K562 (cell line): ENCODE data around the gene ZDHHC18. TPM values are rescaled to one million over a fixed set of nuclear protein-coding genes. Genes with fewer than 3 reads are reported as not detected.

Experiments used
- ZC3H11A ChIP-seq: IDR thresholded peaks from 2 replicates; pipeline ENCODE4 v1.6.1; 2012; ENCODE audit warnings: low read depth, low read length, improper control_type of control experiment
- polyA plus RNA-seq, 8 experiments: library from polyadenylated mRNA; depleted of rRNA in 4 of 8; stranded (reverse) in 5 of 8; unstranded in 3 of 8; fragments of >200 nt; fragmentation: Nextera tagmentation in 2 of 8; fragmentation: Illumina TruSeq in 1 of 8; extraction: Ambion mirVana in 2 of 8; extraction: Trizol in 1 of 8; gene quantifications; 2 replicates each; pipeline versions ENCODE4 v1.2.1 to v1.2.3, GENCODE V29; 2011 to 2014; ENCODE audit warnings: inconsistent platforms in 1 of 8, missing spikeins in 1 of 8
- total RNA-seq, 7 experiments: library from RNA; depleted of rRNA in 6 of 7; stranded (reverse); fragments of >200 nt in 6 of 7; fragmentation: Illumina TruSeq in 2 of 7; extraction: Trizol in 2 of 7; gene quantifications; 2 replicates each; pipeline versions ENCODE4 v1.2.1 to v1.2.3, GENCODE V29; 2011 to 2021; ENCODE audit warnings: low replicate concordance in 1 of 7
- TF ChIP-seq, protein P1 (sequence below): fragments of 250-450 bp; sonication (Bioruptor Pico); IDR thresholded peaks from 2 replicates; pipeline ENCODE4 v1.4.0; 2020
- TF ChIP-seq, protein P2 (sequence below): fragments of 450-650 bp; IDR thresholded peaks from 2 replicates; pipeline ENCODE4 v1.7.1; 2018; ENCODE audit warnings: mild to moderate bottlenecking, low read depth; ENCODE audit not compliant: partially characterized antibody
- TF ChIP-seq, protein P3 (sequence below), 2 experiments: fragments of 450-650 bp in 1 of 2; sonication (generic) in 1 of 2; formaldehyde crosslinking in 1 of 2; IDR thresholded peaks; 2 replicates each; pipeline versions ENCODE4 v1.7.1 to v1.9.0; 2016 to 2022; ENCODE audit warnings: inconsistent platforms in 1 of 2, mild to moderate bottlenecking in 1 of 2, missing genetic modification reagents in 1 of 2
- TF ChIP-seq, protein P4 (sequence below): sonication (generic); formaldehyde crosslinking; IDR thresholded peaks from 2 replicates; pipeline ENCODE4 v1.8.0; 2022; ENCODE audit warnings: missing genetic modification reagents, mild to moderate bottlenecking, moderate library complexity, borderline replicate concordance

The ZDHHC18 gene
- total and polyA plus RNA-seq, 9 of the 15 experiments (the other 6 are each of a cell fraction or from before 2014, with no cell fraction given), result 0.42 to 35.6 (median 15.8) TPM

DNA sequence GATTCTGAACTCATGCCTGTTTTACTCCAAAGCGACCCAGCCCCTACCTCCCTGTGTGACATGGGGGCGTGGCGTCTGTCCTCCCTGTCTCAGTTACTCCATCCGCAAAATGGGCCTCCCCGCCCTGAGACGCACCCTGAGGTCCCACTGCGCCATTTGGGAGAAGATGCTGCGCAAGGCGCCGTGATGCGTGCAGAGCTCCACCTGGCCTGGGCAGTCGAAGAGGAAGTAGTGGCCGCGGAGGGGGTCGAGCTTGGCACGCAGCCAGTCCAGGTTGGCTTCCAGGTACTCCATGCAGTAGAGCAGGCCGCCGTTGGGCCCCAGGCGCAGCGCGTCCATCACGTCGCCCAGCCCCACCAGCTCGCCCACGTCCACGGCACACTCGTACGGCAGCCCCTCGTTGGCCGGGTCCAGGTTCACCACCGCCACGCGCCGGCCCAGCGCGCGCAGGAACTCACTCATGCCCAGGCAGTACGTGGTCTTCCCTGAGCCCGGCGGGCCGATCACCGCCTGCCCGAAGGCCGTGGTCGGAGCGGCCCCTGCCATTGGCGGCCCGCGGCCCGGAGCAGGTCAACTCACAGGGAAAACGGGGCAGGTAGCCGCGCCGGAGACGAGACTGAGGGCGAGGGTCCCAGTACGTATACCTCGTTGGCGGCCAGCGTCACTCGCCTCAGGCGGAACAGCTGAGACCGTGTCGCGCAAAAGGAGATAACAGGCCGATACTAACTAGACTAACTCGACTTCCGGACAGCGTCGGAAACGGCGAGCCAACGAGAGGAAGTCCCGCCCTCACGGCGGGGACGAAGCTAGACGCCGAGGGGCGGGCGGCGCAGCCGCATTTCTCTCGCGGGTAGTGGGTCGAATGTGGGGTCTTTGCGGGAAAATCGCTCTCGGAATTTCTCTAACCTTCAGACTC is 63.3 kb downstream of the ZDHHC18 start, which contains the start of gene GPN2 (continued):
- TF ChIP-seq, protein P1, sequence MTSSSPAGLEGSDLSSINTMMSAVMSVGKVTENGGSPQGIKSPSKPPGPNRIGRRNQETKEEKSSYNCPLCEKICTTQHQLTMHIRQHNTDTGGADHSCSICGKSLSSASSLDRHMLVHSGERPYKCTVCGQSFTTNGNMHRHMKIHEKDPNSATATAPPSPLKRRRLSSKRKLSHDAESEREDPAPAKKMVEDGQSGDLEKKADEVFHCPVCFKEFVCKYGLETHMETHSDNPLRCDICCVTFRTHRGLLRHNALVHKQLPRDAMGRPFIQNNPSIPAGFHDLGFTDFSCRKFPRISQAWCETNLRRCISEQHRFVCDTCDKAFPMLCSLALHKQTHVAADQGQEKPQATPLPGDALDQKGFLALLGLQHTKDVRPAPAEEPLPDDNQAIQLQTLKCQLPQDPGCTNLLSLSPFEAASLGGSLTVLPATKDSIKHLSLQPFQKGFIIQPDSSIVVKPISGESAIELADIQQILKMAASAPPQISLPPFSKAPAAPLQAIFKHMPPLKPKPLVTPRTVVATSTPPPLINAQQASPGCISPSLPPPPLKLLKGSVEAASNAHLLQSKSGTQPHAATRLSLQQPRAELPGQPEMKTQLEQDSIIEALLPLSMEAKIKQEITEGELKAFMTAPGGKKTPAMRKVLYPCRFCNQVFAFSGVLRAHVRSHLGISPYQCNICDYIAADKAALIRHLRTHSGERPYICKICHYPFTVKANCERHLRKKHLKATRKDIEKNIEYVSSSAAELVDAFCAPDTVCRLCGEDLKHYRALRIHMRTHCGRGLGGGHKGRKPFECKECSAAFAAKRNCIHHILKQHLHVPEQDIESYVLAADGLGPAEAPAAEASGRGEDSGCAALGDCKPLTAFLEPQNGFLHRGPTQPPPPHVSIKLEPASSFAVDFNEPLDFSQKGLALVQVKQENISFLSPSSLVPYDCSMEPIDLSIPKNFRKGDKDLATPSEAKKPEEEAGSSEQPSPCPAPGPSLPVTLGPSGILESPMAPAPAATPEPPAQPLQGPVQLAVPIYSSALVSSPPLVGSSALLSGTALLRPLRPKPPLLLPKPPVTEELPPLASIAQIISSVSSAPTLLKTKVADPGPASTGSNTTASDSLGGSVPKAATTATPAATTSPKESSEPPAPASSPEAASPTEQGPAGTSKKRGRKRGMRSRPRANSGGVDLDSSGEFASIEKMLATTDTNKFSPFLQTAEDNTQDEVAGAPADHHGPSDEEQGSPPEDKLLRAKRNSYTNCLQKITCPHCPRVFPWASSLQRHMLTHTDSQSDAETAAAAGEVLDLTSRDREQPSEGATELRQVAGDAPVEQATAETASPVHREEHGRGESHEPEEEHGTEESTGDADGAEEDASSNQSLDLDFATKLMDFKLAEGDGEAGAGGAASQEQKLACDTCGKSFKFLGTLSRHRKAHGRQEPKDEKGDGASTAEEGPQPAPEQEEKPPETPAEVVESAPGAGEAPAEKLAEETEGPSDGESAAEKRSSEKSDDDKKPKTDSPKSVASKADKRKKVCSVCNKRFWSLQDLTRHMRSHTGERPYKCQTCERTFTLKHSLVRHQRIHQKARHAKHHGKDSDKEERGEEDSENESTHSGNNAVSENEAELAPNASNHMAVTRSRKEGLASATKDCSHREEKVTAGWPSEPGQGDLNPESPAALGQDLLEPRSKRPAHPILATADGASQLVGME (CRISPR knock-in tag), result peak; percentile 83; the same call in 1 of the 2 replicates
- no peak for TF ChIP-seq ZC3H11A
- TF ChIP-seq, protein P2, sequence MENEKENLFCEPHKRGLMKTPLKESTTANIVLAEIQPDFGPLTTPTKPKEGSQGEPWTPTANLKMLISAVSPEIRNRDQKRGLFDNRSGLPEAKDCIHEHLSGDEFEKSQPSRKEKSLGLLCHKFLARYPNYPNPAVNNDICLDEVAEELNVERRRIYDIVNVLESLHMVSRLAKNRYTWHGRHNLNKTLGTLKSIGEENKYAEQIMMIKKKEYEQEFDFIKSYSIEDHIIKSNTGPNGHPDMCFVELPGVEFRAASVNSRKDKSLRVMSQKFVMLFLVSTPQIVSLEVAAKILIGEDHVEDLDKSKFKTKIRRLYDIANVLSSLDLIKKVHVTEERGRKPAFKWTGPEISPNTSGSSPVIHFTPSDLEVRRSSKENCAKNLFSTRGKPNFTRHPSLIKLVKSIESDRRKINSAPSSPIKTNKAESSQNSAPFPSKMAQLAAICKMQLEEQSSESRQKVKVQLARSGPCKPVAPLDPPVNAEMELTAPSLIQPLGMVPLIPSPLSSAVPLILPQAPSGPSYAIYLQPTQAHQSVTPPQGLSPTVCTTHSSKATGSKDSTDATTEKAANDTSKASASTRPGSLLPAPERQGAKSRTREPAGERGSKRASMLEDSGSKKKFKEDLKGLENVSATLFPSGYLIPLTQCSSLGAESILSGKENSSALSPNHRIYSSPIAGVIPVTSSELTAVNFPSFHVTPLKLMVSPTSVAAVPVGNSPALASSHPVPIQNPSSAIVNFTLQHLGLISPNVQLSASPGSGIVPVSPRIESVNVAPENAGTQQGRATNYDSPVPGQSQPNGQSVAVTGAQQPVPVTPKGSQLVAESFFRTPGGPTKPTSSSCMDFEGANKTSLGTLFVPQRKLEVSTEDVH, result peak; percentile 91
- TF ChIP-seq, protein P3, sequence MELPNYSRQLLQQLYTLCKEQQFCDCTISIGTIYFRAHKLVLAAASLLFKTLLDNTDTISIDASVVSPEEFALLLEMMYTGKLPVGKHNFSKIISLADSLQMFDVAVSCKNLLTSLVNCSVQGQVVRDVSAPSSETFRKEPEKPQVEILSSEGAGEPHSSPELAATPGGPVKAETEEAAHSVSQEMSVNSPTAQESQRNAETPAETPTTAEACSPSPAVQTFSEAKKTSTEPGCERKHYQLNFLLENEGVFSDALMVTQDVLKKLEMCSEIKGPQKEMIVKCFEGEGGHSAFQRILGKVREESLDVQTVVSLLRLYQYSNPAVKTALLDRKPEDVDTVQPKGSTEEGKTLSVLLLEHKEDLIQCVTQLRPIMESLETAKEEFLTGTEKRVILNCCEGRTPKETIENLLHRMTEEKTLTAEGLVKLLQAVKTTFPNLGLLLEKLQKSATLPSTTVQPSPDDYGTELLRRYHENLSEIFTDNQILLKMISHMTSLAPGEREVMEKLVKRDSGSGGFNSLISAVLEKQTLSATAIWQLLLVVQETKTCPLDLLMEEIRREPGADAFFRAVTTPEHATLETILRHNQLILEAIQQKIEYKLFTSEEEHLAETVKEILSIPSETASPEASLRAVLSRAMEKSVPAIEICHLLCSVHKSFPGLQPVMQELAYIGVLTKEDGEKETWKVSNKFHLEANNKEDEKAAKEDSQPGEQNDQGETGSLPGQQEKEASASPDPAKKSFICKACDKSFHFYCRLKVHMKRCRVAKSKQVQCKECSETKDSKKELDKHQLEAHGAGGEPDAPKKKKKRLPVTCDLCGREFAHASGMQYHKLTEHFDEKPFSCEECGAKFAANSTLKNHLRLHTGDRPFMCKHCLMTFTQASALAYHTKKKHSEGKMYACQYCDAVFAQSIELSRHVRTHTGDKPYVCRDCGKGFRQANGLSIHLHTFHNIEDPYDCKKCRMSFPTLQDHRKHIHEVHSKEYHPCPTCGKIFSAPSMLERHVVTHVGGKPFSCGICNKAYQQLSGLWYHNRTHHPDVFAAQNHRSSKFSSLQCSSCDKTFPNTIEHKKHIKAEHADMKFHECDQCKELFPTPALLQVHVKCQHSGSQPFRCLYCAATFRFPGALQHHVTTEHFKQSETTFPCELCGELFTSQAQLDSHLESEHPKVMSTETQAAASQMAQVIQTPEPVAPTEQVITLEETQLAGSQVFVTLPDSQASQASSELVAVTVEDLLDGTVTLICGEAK (IDR thresholded peaks at IDR 0.05), result peak; percentile 95
- TF ChIP-seq, protein P3 (CRISPR knock-in tag; IDR thresholded peaks at IDR 0.05), result 0 out of 2 replicates have a peak, but pooled peaks have one; percentile 41
- TF ChIP-seq, protein P4, sequence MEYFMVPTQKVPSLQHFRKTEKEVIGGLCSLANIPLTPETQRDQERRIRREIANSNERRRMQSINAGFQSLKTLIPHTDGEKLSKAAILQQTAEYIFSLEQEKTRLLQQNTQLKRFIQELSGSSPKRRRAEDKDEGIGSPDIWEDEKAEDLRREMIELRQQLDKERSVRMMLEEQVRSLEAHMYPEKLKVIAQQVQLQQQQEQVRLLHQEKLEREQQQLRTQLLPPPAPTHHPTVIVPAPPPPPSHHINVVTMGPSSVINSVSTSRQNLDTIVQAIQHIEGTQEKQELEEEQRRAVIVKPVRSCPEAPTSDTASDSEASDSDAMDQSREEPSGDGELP, result peak; percentile 100
